RPMI8226 (cell line): Measurements from ENCODE around the gene DOK4.
"Not testable (repeated sequence)": the region's sequence is repeated elsewhere in the genome, so short reads cannot be mapped to it uniquely, and the experiment has no call there.

ENCODE experiments used
- DNase-seq: peaks from one replicate; pipeline ENCODE4 v3.0.0-alpha.2; 2015

DOK4 gene

GRCh38 chr16:57439947-57440346 lies 46.3 kb downstream of the DOK4 start:
- not testable (repeated sequence) for DNase-seq

GRCh38 chr16:57435838-57436237 lies 50.5 kb downstream of the DOK4 start:
- no peak for DNase-seq

GRCh38 chr16:57434003-57434402 lies 52.3 kb downstream of the DOK4 start:
- DNase-seq: no peak

- no peak for DNase-seq
Measured at GRCh38 chr16:57432989-57433388, 53.3 kb downstream of the DOK4 start.

GRCh38 chr16:57432505-57432904 lies 53.8 kb downstream of the DOK4 start:
- no peak for DNase-seq

- DNase-seq: no peak
Measured at GRCh38 chr16:57430955-57431354, 55.3 kb downstream of the DOK4 start.

GRCh38 chr16:57427824-57428223 lies 58.5 kb downstream of the DOK4 start:
- no peak for DNase-seq

- no peak for DNase-seq
Measured at GRCh38 chr16:57427307-57427706, 59.0 kb downstream of the DOK4 start.

GRCh38 chr16:57426356-57426755 lies 59.9 kb downstream of the DOK4 start:
- no peak for DNase-seq

GRCh38 chr16:57424583-57424982 lies 61.7 kb downstream of the DOK4 start:
- DNase-seq: no peak

GRCh38 chr16:57423152-57423551 lies 63.1 kb downstream of the DOK4 start:
- no peak for DNase-seq

GRCh38 chr16:57422026-57422944 lies 64.0 kb downstream of the DOK4 start:
- DNase-seq: peak; percentile 76
